IPS-11a (cell line): ENCODE measurements around the gene RDH16.
"Not testable (repeated sequence)": the region's sequence is repeated elsewhere in the genome, so short reads cannot be mapped to it uniquely, and the experiment has no call there.

Experiments used
- H3K4me3 ChIP-seq: one replicate; pipeline ENCODE4 v1.5.1; 2013; ENCODE audit warnings: low read depth, low read length, control low read depth

RDH16 gene

GRCh38 chr12:56927281-56927680 is 30.1 kb downstream of the RDH16 start:
- no peak overlapping the region for H3K4me3 ChIP-seq

GRCh38 chr12:56922031-56922430 is 35.4 kb downstream of the RDH16 start:
- H3K4me3 ChIP-seq, result no peak overlapping the region

- no peak overlapping the region for H3K4me3 ChIP-seq
These were observed 36.1 kb downstream of the RDH16 start for GRCh38 chr12:56921346-56921745.

GRCh38 chr12:56918139-56918538 is 39.3 kb downstream of the RDH16 start:
- not testable (repeated sequence) for H3K4me3 ChIP-seq

- H3K4me3 ChIP-seq, result no peak overlapping the region
These were observed 40.4 kb downstream of the RDH16 start for GRCh38 chr12:56916996-56917333.

- no peak overlapping the region for H3K4me3 ChIP-seq
These were observed 41.0 kb downstream of the RDH16 start for GRCh38 chr12:56916296-56916995.

GRCh38 chr12:56914724-56915123 is 42.7 kb downstream of the RDH16 start:
- H3K4me3 ChIP-seq, result no peak overlapping the region

GRCh38 chr12:56914256-56914655 is 43.2 kb downstream of the RDH16 start:
- H3K4me3 ChIP-seq, result no peak overlapping the region

GRCh38 chr12:56909403-56909802 is 48.0 kb downstream of the RDH16 start:
- H3K4me3 ChIP-seq, result not testable (repeated sequence)

GRCh38 chr12:56908136-56908535 is 49.3 kb downstream of the RDH16 start:
- H3K4me3 ChIP-seq, result no peak overlapping the region

GRCh38 chr12:56905852-56906251 is 51.6 kb downstream of the RDH16 start:
- H3K4me3 ChIP-seq, result no peak overlapping the region

GRCh38 chr12:56903374-56903773 is 54.0 kb downstream of the RDH16 start:
- H3K4me3 ChIP-seq, result no peak overlapping the region
